NT2/D1 (cell line): Measurements from ENCODE around the gene ADGRA3.

Source experiments
- SUZ12 ChIP-seq: IDR thresholded peaks from 2 replicates; pipeline ENCODE4 v1.6.1; 2011; ENCODE audit not compliant: insufficient read length, insufficient read depth; ENCODE audit errors: extremely low read depth
- YY1 ChIP-seq: IDR thresholded peaks from 2 replicates; pipeline ENCODE4 v1.6.1; 2011; ENCODE audit not compliant: insufficient read length, insufficient read depth
- ZNF274 ChIP-seq: IDR thresholded peaks from 2 replicates; pipeline ENCODE4 v1.6.1; 2011; ENCODE audit warnings: mild to moderate bottlenecking, low read depth, low read length

DNA sequence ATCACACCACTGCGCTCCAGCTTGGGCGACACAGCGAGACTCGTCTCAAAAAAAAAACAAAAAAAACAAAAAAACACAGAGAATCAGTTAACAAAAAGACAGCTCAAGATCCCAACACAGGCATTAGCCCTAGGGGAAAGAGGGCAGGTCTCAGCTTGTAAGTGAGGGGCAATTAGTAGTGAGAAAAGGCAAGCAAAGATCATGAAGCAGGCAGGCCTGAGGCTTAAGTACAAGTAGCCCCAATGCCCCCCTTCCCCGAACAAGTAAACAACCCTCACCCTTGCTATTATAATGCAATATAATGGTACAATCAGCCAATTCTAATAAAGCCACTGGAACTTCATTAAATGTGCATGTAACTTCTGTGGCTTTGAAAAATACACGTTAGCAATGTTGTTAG is 17.0 kb downstream of the ADGRA3 start:
- no peak for TF ChIP-seq YY1
- no peak for TF ChIP-seq ZNF274
- no peak for TF ChIP-seq SUZ12
